GM19193 (cell line): ENCODE results near the gene GPR68.

Experiments used
- POLR2A ChIP-seq: IDR thresholded peaks from 4 replicates; pipeline ENCODE4 v1.6.1; 2011; ENCODE audit not compliant: insufficient read depth, insufficient read length; ENCODE audit errors: extremely low read depth

GPR68 gene

DNA sequence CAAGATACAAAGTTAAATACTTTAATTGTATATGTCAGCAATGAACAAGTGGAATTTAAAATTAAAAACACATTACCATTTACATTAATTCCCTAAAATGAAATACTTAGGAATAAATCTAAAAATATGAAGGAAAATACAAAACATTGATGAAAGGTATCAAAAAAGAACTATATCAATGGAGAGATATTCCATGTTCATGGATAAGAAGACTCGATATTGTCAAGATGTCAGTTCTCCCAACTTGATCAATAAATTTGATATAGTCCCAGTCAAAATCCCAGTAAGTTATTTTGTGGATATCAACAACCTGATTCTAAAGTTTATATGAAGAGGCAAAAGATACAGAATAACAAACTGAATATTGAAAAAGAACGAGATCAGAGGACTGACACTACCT lies 33.5 kb downstream of the GPR68 start:
- TF ChIP-seq POLR2A, result no peak

GRCh38 chr14:91207008-91207407 lies 37.5 kb downstream of the GPR68 start:
- TF ChIP-seq POLR2A, result no peak

DNA sequence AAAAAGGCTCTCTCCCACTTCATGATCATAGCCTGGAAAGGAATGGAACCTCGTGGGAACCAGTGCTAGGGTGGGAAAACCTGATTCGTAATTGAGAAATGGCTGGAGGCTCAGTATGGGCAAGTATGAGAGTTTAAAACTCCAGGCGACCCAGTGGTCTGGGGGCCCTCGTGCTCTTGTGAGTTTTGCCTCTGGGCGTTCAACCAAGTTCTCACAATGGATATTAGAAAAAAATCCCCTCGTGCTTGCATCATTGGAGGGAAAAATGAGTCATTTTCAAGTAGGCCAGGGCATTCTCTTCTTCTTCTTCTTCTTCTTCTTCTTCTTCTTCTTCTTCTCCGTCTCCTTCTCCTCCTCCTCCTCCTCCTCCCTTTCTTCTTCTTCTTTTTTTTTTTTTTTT lies 39.0 kb downstream of the GPR68 start:
- TF ChIP-seq POLR2A, result no peak

- no peak for TF ChIP-seq POLR2A
Measured at GRCh38 chr14:91204657-91205056, 39.8 kb downstream of the GPR68 start.

DNA sequence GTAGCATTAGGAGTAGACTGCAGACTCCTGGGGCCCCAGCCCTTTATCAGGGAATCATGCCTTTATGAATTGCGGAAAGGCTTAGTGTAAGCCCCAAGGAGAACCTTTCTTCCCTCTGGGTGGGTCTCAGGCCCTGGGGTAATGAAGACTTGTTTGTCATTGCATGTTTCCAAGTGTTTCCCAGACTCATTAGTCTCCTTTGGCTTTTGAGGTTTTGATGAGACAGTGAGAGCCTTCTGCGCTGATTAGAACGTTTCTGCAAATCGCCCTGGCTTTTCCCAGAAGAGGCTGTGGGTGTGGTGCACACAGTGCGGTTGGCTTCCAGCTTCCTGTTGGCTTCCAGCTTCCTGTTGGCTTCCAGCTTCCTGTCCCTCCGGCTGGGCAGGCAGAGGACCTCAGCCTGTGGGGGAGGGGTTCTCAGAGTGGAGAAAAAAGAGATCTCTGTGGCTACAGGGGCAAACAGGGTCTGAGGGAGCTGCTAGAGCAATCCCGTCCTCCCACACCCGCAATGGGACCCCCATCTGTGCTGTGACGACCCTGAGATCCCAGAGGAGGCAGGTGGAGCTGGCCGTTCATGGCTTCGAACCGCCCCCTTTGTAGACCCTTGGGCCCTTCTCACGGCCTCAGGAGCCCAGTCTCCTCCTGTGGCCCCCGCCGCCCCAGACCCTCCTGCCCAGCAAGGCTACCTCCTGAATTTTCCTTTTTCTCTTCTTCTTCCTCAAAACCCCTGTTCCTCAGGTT lies 42.1 kb downstream of the GPR68 start:
- TF ChIP-seq POLR2A, result no peak

DNA sequence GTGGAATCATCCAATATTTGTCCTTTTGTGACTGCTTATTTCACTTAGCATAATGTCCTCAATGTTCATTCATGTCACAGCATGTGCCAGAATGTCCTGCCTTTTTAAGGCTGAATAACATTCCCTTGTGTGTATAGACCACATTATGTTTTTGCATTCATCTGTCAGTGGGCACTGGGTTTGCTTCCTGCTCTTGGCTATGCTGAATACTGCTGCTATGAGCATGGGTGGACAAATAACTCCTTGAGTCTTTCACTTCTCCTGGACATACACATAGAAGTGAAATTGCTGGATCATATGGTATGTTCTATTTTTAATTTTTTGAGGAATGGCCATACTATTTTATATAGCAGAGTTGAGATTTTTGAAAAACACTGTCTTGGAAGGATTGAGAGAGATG lies 46.9 kb downstream of the GPR68 start:
- no peak for TF ChIP-seq POLR2A

DNA sequence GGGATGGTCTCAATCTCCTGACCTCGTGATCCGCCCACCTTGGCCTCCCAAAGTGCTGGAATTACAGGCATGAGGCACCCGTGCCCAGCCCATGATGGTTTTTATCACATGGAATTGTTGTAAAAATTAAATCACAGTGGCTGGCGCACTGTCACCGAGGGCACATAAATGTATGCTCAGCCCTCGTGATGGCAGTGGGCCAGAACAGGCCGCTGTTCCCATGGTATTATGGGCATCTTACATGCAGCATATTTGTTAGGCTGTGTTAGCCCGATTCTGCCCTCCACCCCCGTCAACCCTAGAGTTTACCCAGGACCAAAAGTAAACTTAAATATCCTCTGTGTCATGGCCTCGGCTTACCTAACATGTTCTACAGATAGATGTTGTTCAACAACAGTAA lies 48.6 kb downstream of the GPR68 start:
- no peak for TF ChIP-seq POLR2A

DNA sequence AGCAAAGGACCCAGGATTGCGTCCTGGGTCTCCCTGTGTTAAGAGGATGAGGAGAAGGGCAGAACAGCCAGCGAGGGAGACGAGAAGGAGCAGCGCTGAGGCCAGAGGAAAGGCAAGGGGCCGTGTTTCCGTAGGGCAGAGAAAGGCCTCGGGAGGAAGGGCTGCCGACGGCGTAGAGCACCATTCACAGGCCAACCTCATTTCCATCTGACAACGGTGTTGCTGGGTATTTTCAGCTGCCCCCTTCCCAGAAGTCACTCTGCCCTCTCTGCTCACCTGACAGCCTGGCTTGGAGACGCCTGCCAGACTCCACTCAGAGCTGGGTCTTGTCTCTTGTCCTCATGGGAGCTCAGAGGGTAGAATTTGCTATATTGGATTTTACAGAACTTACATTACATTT lies 51.4 kb downstream of the GPR68 start:
- no peak for TF ChIP-seq POLR2A

GRCh38 chr14:91190853-91191252 lies 53.7 kb downstream of the GPR68 start:
- TF ChIP-seq POLR2A, result no peak

DNA sequence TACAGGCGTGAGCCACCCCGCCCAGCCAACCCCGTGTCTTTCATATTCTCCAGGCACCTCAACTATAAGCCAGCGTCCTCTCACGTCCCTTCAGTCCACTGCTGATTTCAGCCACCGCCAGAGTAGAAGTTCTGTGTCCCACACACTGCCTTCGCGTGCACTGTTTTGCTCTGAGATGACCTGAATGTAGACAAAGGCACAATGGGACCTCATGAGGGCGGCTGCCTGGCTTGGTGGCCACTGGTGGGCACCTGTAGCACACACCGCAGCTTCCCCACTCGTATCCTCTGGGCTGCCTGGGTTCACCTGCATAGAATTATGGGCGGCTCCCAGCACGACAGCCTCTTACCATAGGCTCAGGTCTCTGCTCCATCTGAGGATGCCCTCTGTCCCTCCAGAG lies 57.2 kb downstream of the GPR68 start:
- TF ChIP-seq POLR2A, result no peak

DNA sequence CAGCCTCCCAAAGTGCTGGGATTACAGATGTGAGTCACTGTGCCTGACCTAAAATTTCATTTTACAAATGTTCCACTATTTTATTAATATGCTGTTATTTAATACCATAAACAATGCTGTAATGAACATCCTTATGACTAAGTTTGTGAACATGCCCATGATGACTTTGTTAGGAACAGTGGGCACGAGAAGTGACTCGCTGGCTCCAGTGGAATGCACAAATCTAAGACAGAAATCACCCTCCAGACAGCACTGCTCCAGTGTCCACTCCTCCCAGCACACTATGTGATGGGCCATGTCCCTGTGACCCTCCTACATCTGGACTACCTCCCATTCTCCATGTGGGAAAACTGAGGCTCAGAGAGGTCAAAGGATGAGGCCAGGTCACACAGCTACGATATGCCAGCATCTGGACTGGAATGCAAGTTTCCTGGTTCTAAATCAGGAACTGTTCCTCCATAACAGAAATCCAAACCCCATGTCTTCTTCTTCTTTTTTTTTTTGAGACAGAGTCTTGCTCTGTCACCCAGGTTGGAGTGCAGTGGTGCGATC lies 57.9 kb downstream of the GPR68 start:
- TF ChIP-seq POLR2A, result no peak

DNA sequence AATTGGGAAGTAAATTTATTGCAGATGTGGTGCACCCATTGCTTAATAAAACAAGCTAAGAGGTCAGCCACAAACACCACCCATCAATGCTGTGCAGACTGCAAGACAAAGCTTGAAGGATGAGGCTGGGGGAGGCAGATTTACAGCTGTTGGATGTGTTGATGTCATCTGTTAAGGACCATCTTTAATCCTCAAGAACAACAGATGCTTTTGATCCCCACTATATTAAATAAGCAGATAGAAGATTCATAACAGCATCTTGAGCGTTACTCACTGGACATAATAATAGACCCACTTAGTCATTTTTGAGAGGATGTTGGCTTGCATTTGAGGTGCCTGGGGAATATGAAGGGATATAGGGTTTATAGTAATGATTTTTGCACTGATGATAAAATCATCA lies 58.8 kb downstream of the GPR68 start:
- TF ChIP-seq POLR2A, result no peak

- no peak for TF ChIP-seq POLR2A
Measured at GRCh38 chr14:91184559-91184958, 59.9 kb downstream of the GPR68 start.
